ENCODE data around the gene ZNF557. TPM values are rescaled to one million over a fixed set of nuclear protein-coding genes. Genes with fewer than 3 reads are reported as not detected.

Gene ZNF557
- total RNA-seq (2012; rRNA removed) (16.9 and 21.1 TPM in 2 replicates), polyA plus RNA-seq (2012; rRNA removed) (3.4 and 3.7 TPM in 2 replicates), Bru-seq, nascent RNA (percentile 76 among the genes with signal in this experiment), BruChase-seq, experiment 1, labeled RNA remaining after a 6-hour chase (percentile 75 among the genes with signal in this experiment), BruChase-seq, experiment 2, labeled RNA remaining after a 2-hour chase (percentile 77 among the genes with signal in this experiment)
- polyA plus RNA-seq (2012; cell fraction: cytosol; rRNA removed), result 0.95 and 2.3 TPM in 2 replicates
- polyA plus RNA-seq (2012; cell fraction: nucleus; rRNA removed; ENCODE audit: low replicate concordance), result 2.9 and 7.5 TPM in 2 replicates
- long read RNA-seq, full-length matches to known transcripts, result 2 of 7 reads
- long read RNA-seq, partial matches to known transcripts, result 2 of 7 reads
- long read RNA-seq, other reads (novel, unspliced or antisense), result 3 of 7 reads

DNA sequence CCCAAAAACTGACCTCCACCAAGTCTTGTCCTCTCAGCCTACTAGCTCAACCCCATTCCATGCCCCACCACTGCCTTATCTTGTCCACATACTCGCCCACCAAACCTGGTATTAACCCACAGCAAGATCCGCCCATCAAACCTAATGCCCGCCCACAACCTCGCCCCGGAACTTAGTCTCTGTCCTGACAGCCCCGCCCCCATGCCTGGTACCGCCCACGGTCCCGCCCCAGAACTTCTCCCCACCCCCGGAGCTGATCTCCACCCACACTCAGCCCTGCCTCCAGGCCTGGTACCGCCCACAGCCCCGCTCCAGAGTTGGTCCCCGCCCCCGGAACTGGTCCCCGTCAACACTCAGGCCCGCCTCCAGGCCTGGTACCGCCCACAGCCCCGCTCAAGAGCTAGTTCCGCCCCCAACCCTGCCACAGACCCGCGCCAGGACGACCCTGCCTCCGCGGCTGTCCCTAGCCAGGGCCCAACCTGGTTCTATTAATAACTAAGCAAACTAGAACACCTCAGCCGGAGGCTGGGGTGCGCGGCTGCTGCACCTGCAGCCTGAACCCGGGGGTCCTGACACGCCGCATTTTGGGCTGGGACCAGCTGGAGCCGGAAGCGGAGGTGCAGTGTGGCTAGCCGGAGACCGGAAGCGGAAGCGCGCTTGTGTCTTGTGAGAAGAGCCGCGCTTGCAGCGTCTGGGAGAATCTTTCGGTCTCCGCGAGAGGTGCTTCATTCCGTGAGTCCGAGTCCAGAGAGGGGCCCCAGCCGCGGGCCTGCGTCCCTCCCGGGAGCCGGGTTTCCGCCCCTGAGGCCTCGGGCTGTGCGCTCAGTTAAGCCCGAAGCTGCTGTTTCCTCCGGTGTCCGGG lies at the start of gene ZNF557:
Gene ZNF557 (plus strand): TSS at position 662 of the 862 bp plus-strand sequence. CDS start 5,372 bp downstream, outside the sequence.
- peak within 1 kb of the TSS; percentile 74 for H3K9ac ChIP-seq (ENCODE audit: low read depth, low read length)
- no peak within 1 kb of the TSS; the same call in 1 of the 2 replicates for H3K18ac ChIP-seq (ENCODE audit: low read depth, low read length)
- no peaks in the 10 kb centered on the region for H4K20me1 ChIP-seq (ENCODE audit: insufficient read depth, low read length)
- H4K5ac ChIP-seq (ENCODE audit: low read depth, low read length), result peak within 1 kb of the TSS; percentile 85
- peak within 1 kb of the TSS; percentile 92; the same call in 1 of the 2 replicates for H3K14ac ChIP-seq (replicated peaks; ENCODE audit: low read depth, low read length)
- WGBS, 2 experiments (ENCODE audit: extremely low coverage in 2 of 2, insufficient read length in 1 of 2), result 1% methylated on average over 19 of the region's 56 CpGs; no CpG with 5 or more reads in 1 of the 2 experiments
- peak; percentile 99 for ATAC-seq (ENCODE audit: low read depth)
- in situ Hi-C loops (cut with MboI; ENCODE audit: low sequenced_read_pairs) (no loop called here), intact Hi-C loops (cut with micrococcal nuclease) (loop anchor here (10.0 kb wide), 1 partner anchor 334 kb away; the partner anchor contains the start of genes GPR108 and TRIP10), dilution Hi-C loops (cut with HindIII; ENCODE audit: low sequenced_read_pairs, unreplicated experiment) (no loop called here)
- peaks cover 11 to 18% of the 10 kb centered on the region in 2 experiments for H3K79me1 ChIP-seq (ENCODE audit: low read depth in 1 of 2, low read length in 2 of 2)
- peaks cover 18% of the 10 kb centered on the region for H3K36me3 ChIP-seq (ENCODE audit: control insufficient read depth, insufficient read depth, low read length)
- H4K91ac ChIP-seq (ENCODE audit: insufficient read depth, low read depth, low read length), result peak within 1 kb of the TSS; percentile 94
- H2AK9ac ChIP-seq (replicated peaks; ENCODE audit: low read depth, low read length, poor library complexity), result peak within 1 kb of the TSS; percentile 93
- peak; percentile 95 for DNase-seq
- H3K56ac ChIP-seq (ENCODE audit: extremely low read depth, insufficient read depth, low read length), result peak within 1 kb of the TSS; percentile 70
- H2BK15ac ChIP-seq (ENCODE audit: low read depth, low read length), result no peak within 1 kb of the TSS; the same call in 2 of the 3 replicates
- H4K8ac ChIP-seq (ENCODE audit: low read depth in 2 of 2, low read length in 2 of 2), result peak within 1 kb of the TSS; percentile 68 to 94
- CTCF ChIA-PET, result interaction anchor here (0.6 kb wide), 1 partner anchor 78 kb away, joined by 3 read pairs; no protein-coding TSS in a partner anchor
- H3K4me3 ChIP-seq (ENCODE audit: insufficient read depth, low read depth, low read length), result peak within 1 kb of the TSS; percentile 54
- TF ChIP-seq MAZ (IDR thresholded peaks at IDR 0.05; ENCODE audit: borderline replicate concordance, low read depth, low read length) (peak; percentile 86; the same call in 1 of the 2 replicates), MXI1 (IDR thresholded peaks at IDR 0.05; ENCODE audit: borderline replicate concordance, low read depth, low read length) (peak; percentile 23; the same call in 1 of the 2 replicates), POLR2A (IDR thresholded peaks at IDR 0.05; ENCODE audit: low read depth, low read length) (peak; percentile 76), MAFK (IDR thresholded peaks at IDR 0.05; ENCODE audit: low read depth, low read length) (no peak)
- TF ChIP-seq, protein P1, sequence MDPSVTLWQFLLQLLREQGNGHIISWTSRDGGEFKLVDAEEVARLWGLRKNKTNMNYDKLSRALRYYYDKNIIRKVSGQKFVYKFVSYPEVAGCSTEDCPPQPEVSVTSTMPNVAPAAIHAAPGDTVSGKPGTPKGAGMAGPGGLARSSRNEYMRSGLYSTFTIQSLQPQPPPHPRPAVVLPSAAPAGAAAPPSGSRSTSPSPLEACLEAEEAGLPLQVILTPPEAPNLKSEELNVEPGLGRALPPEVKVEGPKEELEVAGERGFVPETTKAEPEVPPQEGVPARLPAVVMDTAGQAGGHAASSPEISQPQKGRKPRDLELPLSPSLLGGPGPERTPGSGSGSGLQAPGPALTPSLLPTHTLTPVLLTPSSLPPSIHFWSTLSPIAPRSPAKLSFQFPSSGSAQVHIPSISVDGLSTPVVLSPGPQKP (IDR thresholded peaks at IDR 0.05; ENCODE audit: borderline replicate concordance, low read depth, low read length), result no peak
- peak within 1 kb of the TSS; percentile 78 for H2AK5ac ChIP-seq (ENCODE audit: low read depth, low read length)
- peak within 1 kb of the TSS; percentile 82 for H2BK120ac ChIP-seq (ENCODE audit: low read depth, low read length)
- H3K27ac ChIP-seq (ENCODE audit: insufficient read depth, low read length), result peak within 1 kb of the TSS; percentile 72
- H3K9me1 ChIP-seq (ENCODE audit: insufficient read depth, low read length), result no peaks in the 10 kb centered on the region
- peak within 1 kb of the TSS; percentile 82 for H2BK5ac ChIP-seq (ENCODE audit: low read depth, low read length, poor library complexity, severe bottlenecking)
- POLR2A ChIA-PET (ENCODE audit: unreplicated experiment), result interaction anchor here (0.5 kb wide), 1 partner anchor 792 kb away, joined by 3 read pairs; no protein-coding TSS in a partner anchor
- H3K4me2 ChIP-seq (ENCODE audit: low read depth, low read length), result peak within 1 kb of the TSS; percentile 99
- no peak within 1 kb of the TSS for H2BK20ac ChIP-seq (ENCODE audit: low read depth, low read length)
- H3K23ac ChIP-seq (ENCODE audit: low read depth, low read length), result 0 out of 2 replicates have a peak within 1 kb of the TSS, but pooled peaks have one; percentile 60
- H2AFZ ChIP-seq (replicated peaks; ENCODE audit: low read length, poor library complexity), result peak within 1 kb of the TSS; percentile 99
- H3K9me3 ChIP-seq (ENCODE audit: control insufficient read depth, insufficient read depth, low read length), result peaks cover 2% of the 10 kb centered on the region; the same call in 1 of the 2 replicates
- BruUV-seq (replicated peaks), result no TSS peak
- no peaks in the 10 kb centered on the region for H3K27me3 ChIP-seq (ENCODE audit: control insufficient read depth, insufficient read depth, low read length)
- no peaks in the 10 kb centered on the region for H3K4me1 ChIP-seq (ENCODE audit: control insufficient read depth, insufficient read depth, low read length)
- H3K4ac ChIP-seq (ENCODE audit: low read depth, low read length), result peak within 1 kb of the TSS; percentile 85

All from IMR-90 (cell line).